ENCODE measurements around the gene KLF12.

Gene KLF12

GRCh38 chr13:74134777-74135325, 647 bp upstream of the KLF12 start:
- DNase-seq: peak; percentile 48

- peak; percentile 42 for DNase-seq
Measured at GRCh38 chr13:74133657-74134201, 475 bp downstream of the KLF12 start.

GRCh38 chr13:74132776-74133656, 1.2 kb downstream of the KLF12 start:
- DNase-seq: no peak

- DNase-seq: no peak
Measured at GRCh38 chr13:74132152-74132775, 1.9 kb downstream of the KLF12 start.

DNA sequence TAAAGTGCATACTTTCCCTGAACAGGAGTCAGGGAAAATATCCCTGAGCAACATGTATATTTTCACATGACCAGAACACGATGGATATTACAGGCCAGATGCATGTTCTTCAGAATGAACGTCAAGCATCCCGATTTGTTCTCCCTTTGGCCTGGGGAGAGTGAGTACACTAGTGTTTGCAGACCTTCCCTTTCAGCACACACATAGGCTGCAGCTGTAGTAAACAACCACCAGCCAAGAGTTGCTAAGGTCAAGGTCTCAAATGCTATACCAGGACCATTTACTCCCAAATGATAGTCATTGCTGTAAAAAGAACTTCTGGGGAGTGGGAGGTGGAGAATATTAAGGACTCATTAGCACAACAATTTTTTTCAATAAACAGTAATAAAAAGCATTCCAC, 3.0 kb downstream of the KLF12 start:
- DNase-seq: no peak

DNA sequence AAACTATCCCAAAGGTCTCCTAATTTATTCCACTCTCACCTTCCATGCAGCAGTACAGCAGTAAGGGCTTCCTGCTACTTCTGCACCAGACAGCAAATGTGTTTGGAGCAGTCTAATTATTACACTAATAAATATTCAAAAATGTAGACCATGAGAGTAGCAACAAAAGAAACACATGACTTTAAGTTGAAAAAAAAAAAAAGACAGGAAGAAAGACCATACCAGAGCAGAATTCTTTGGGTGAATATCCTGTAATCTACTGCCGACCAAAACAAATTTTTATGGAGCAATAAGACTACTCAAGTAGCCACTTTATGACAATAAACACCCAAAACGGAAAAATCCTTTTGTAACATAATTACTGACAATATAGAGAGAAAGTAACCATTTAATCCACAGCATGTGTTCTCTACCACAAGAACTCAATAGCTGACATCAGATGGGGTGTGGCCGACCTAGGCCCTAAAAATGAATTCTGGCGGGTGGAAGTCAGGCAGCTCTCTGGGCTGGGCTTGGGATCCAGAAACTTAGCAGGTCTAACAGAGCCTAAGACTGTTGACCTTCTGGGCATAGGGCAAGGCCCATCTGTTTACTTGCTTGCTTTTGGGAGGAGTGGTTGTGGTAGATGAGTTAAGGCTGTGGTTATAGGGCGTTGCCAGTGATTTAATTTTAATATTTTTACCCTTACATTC, 4.6 kb downstream of the KLF12 start:
- DNase-seq: no peak

DNA sequence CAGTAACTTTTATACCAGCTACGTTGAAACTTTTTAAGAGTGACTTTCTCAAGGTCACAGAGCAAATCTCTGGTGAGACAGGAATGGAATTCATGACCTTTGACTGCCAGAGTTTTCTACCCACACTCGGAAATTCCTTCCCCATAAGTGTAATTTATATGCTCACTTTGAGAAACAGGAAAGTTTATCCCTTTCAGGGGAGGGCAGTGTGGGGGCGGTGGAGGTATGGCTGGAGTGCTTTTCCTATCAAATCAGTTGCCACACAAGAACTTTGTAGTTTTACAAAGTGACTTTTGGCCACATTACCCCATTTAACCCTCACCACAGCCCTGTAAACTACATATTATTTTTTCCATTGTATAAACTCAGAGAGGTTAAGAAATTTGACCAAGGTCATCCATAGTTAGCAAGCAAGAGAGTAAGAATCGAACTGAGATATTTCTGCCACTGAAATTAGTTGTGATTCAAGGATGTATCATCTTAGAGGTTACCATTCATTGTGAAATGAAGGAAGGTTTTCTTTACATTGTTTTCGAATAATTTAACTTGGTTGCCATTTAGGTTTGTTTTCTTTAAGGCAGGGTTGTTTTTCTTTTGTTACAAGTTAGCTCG, 5.9 kb downstream of the KLF12 start:
- no peak for DNase-seq

GRCh38 chr13:74118328-74118727, 15.9 kb downstream of the KLF12 start:
- DNase-seq: no peak

DNA sequence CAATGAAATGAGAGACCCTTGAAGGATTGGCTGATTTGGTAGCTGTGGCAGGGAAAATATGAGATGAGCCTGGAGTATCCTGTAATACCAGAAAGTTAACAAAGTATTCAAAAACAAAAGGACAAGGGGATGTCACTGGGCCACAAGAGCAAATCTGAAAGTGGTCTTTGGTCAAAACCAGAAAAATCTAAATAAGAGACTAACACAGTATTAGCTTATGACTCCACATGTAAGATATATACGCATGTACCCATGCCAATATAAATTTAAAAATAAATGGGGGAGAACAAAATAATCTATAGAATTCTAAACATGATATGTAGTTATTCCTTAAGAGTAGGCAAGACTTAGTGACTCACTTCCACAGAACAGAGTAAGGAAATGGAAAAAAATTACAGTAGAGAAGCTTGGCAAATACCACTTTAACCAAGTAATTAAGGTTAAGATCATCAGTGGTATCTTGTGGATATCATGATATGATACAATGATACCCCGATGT, 16.9 kb downstream of the KLF12 start:
- DNase-seq: no peak

DNA sequence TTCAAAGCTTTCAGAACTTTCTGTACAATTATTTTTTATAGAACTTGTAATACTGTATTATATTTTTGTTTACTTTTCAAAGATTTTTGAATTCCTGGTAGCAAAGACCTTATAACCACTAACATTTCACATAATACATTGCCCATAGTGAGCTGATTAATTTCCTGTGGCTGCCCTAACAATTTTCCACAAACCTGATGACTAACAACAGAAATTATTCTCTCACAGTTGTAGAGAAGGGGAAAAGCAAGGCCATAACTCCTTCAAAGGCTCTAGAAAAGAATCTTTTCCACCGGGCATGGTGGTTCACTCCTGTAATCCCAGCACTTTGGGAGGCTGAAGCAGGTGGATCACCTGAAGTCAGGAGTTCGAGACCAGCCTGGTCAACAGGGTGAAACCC, 19.1 kb downstream of the KLF12 start:
- DNase-seq: no peak

DNA sequence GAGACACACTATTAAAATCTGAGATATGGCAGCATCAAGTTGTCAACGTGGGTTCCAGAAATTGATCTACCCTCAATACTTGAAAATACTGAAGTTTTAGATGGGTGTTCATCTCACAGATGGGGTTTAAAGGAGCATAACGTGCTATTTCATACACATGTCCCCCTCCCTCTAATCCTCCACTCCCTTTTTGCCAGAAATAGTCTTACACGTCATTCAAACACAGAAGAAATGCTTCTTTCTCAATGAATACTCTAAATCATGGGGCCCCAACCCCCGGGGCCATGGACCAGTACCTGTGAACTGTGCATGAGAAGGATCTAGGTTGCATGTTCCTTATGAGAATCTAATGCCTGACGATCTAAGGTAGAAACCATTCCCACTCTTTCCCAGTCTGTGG, 19.6 kb downstream of the KLF12 start:
- no peak for DNase-seq

DNA sequence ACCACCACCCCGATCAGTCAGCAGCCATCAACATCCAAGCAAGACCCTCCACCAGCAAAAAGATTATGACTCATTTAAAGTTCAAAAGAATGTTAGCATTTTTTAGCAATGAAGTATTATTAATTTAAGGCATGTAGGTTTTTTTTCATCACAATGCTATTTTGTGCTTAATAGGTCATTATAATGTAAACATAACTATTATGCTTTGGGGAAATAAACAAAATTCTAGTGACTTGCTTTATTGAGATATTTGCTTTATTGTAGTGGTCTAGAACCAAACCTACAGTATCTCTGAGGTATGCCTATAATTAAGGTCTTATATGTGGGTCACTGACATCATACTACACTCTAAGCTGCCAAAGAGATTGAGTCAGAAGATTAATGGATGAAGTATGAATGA, 20.0 kb downstream of the KLF12 start:
- DNase-seq: no peak

DNA sequence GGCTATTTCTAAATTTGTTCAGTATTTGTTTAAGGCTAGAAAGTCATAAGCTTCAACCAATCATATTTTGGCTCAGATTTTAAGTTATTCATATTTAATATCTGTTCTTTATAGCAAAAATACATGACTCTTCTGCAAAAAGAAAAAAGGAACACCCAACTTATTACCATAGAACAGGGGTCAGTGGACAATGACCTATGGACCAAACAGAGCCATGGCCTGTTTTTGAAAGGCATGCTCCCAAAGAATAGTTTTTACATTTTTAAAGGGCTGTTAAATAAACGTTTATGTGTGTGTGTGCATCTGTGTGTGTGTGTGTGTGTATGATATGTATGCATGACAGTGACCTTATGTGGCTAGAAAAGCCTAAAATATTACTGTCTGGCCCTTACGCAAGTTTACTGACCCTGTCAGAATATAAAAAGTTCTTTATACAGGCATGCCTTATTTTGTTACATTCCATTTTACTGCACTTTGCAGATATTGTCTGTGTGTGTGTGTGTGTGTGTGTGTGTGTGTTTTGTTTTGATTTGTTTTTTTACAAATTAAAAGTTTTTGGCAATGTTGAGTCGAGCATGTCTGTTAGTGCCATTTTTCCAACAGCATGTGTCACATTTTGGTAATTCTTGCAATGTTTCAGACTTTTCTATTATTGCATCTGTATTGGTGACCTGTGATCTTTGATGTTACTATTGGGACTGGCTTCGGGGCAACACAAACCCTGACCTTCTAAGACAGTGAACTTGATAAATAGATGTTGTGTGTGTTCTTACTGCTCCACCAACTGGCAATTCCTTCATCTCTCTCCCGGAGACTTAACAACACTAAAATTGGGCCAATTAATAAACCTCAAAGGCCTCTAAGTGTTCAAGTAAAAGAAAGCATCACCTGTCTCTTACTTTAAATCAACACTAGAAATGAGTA, 22.0 kb downstream of the KLF12 start:
- no peak for DNase-seq

GRCh38 chr13:74111399-74111798, 22.8 kb downstream of the KLF12 start:
- no peak for DNase-seq

- DNase-seq: no peak
Measured at GRCh38 chr13:74110053-74110452, 24.2 kb downstream of the KLF12 start.

GRCh38 chr13:74107598-74107997, 26.6 kb downstream of the KLF12 start:
- no peak for DNase-seq

GRCh38 chr13:74105871-74106270, 28.3 kb downstream of the KLF12 start:
- no peak for DNase-seq

- DNase-seq: peak; percentile 0
Measured at GRCh38 chr13:74104661-74105275, 29.4 kb downstream of the KLF12 start.

- no peak for DNase-seq
Measured at GRCh38 chr13:74103970-74104555, 30.1 kb downstream of the KLF12 start.

DNA sequence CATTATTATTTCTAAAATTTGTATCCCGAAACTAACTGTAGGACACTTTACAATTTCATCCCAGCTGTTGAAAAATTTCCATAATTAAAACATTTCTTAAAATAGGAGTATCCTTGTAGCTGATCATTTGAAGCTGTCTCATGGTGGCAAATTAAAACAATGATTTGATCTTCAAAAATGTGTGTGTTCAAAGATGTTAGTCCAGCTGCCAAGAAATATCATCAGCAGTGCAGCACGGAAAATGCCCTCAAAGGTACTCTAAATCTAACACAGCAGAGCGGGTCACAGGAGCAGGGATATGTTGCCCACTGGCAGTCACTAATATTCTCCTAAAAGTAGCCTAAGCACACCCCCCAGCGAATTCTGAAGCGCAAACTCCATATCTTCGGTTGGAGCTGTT, 31.0 kb downstream of the KLF12 start:
- DNase-seq: no peak

DNA sequence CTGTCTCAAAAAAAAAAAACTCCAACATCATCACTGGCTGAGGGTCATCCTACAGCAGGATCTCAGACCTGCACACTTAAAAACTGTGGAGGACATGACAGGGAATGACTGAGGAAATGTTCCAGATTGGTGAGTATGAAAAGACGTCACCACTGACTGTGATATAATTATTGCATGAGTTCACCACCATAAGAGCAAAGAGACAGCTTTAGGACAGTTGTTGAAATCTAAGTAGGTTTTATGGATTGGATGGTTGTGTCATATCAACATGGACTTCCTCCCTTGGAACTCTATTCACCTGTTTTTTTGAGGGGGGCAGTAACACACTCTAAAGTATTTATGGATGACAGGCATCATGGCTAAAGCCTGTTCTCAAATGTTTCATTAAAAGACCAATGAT, 31.5 kb downstream of the KLF12 start:
- no peak for DNase-seq
